ENCODE data around the gene EYA3.

- TF ChIP-seq CTCF (IDR thresholded peaks at IDR 0.05), result no peak
- TF ChIP-seq POLR2A (IDR thresholded peaks at IDR 0.05), result no peak
Observed at GRCh38 chr1:28066393-28067154, 21.8 kb downstream of the EYA3 start.
